Liver (tissue), 9 donors: Measurements from ENCODE around the gene CCRL2. TPM values are rescaled to one million over a fixed set of nuclear protein-coding genes. Genes with fewer than 3 reads are reported as not detected.

ENCODE experiments used
- DNase-seq: peaks from one replicate; pipeline ENCODE4 v3.0.0-alpha.2; 2017; ENCODE audit warnings: low spot score
- H3K27ac ChIP-seq, 2 donors: one replicate each; pipeline ENCODE4 v1.7.0; 2013; ENCODE audit warnings: inconsistent platforms in 2 of 2, low read length in 2 of 2, control low read depth in 1 of 2, low read depth in 1 of 2, mild to moderate bottlenecking in 1 of 2
- H3K27me3 ChIP-seq, 4 donors: one replicate each; pipeline versions ENCODE4 v1.6.1 to v1.7.0; 2013; ENCODE audit warnings: low read length in 3 of 4, inconsistent platforms in 1 of 4, mild to moderate bottlenecking in 1 of 4, moderate library complexity in 1 of 4; ENCODE audit not compliant: control insufficient read depth in 4 of 4, insufficient read depth in 4 of 4
- H3K36me3 ChIP-seq, 4 donors: one replicate each; pipeline versions ENCODE4 v1.6.1 to v1.7.0; 2013; ENCODE audit warnings: low read length in 3 of 4, mild to moderate bottlenecking in 3 of 4, low read depth in 1 of 4, moderate library complexity in 1 of 4; ENCODE audit not compliant: control insufficient read depth in 4 of 4, insufficient read depth in 3 of 4
- H3K4me1 ChIP-seq, 4 donors: one replicate each; pipeline versions ENCODE4 v1.6.1 to v1.7.0; 2013; ENCODE audit warnings: low read length in 3 of 4, mild to moderate bottlenecking in 3 of 4, moderate library complexity in 1 of 4; ENCODE audit not compliant: control insufficient read depth in 4 of 4, insufficient read depth in 4 of 4
- H3K4me3 ChIP-seq, 3 donors: one replicate each; pipeline versions ENCODE4 v1.6.1 to v1.7.0; 2013; ENCODE audit warnings: low read length in 3 of 3, control low read depth in 1 of 3, low read depth in 1 of 3, mild to moderate bottlenecking in 1 of 3
- H3K9ac ChIP-seq, 2 donors: one replicate each; pipeline ENCODE4 v1.7.0; 2013; ENCODE audit warnings: low read length in 2 of 2, mild to moderate bottlenecking in 2 of 2, moderate library complexity in 2 of 2, control low read depth in 1 of 2, low read depth in 1 of 2
- H3K9me3 ChIP-seq, 4 donors: one replicate each; pipeline versions ENCODE4 v1.6.1 to v1.7.0; 2013; ENCODE audit warnings: low read length in 3 of 4; ENCODE audit not compliant: control insufficient read depth in 4 of 4
- EGR1 ChIP-seq, 2 donors: IDR thresholded peaks; 2 replicates each; pipeline ENCODE4 v1.6.1; 2016 to 2018; ENCODE audit warnings: antibody characterized with exemption in 2 of 2, low read depth in 2 of 2
- FOXA1 ChIP-seq: IDR thresholded peaks from 2 replicates; pipeline ENCODE4 v1.6.1; 2016; ENCODE audit warnings: antibody characterized with exemption
- FOXA2 ChIP-seq: IDR thresholded peaks from 2 replicates; pipeline ENCODE4 v1.6.1; 2016; ENCODE audit warnings: antibody characterized with exemption
- GABPA ChIP-seq, 2 donors: IDR thresholded peaks in 1 of 2; conservative IDR thresholded peaks in 1 of 2; 2 replicates each; pipeline ENCODE4 v1.6.1; 2016; ENCODE audit warnings: antibody characterized with exemption in 2 of 2, mild to moderate bottlenecking in 1 of 2, moderate library complexity in 1 of 2
- HNF4A ChIP-seq, 2 donors: conservative IDR thresholded peaks; 2 replicates each; pipeline ENCODE4 v1.6.1; 2016; ENCODE audit warnings: antibody characterized with exemption in 2 of 2, mild to moderate bottlenecking in 2 of 2
- HNF4G ChIP-seq: IDR thresholded peaks from 2 replicates; pipeline ENCODE4 v1.6.1; 2016; ENCODE audit warnings: antibody characterized with exemption
- JUND ChIP-seq, 2 donors: IDR thresholded peaks; 2 replicates each; pipeline ENCODE4 v1.6.1; 2016; ENCODE audit warnings: antibody characterized with exemption in 2 of 2
- MAX ChIP-seq: IDR thresholded peaks from 2 replicates; pipeline ENCODE4 v1.6.1; 2016; ENCODE audit warnings: antibody characterized with exemption
- NR2F2 ChIP-seq: IDR thresholded peaks from 2 replicates; pipeline ENCODE4 v1.6.1; 2016; ENCODE audit warnings: antibody characterized with exemption
- RAD21 ChIP-seq, 2 donors: IDR thresholded peaks; 2 replicates each; pipeline ENCODE4 v1.6.1; 2016; ENCODE audit warnings: antibody characterized with exemption in 2 of 2, mild to moderate bottlenecking in 2 of 2
- REST ChIP-seq: IDR thresholded peaks from 2 replicates; pipeline ENCODE4 v1.6.1; 2016; ENCODE audit warnings: antibody characterized with exemption, mild to moderate bottlenecking
- RXRA ChIP-seq, 2 donors: IDR thresholded peaks; 2 replicates each; pipeline ENCODE4 v1.6.1; 2017 to 2018; ENCODE audit warnings: antibody characterized with exemption in 2 of 2, mild to moderate bottlenecking in 1 of 2
- SP1 ChIP-seq: IDR thresholded peaks from 2 replicates; pipeline ENCODE4 v1.6.1; 2018; ENCODE audit warnings: antibody characterized with exemption, mild to moderate bottlenecking
- TAF1 ChIP-seq: conservative IDR thresholded peaks from 2 replicates; pipeline ENCODE4 v1.6.1; 2016; ENCODE audit warnings: antibody characterized with exemption, mild to moderate bottlenecking
- YY1 ChIP-seq: IDR thresholded peaks from 2 replicates; pipeline ENCODE4 v1.6.1; 2016; ENCODE audit warnings: antibody characterized with exemption, mild to moderate bottlenecking
- ZBTB33 ChIP-seq: IDR thresholded peaks from 2 replicates; pipeline ENCODE4 v1.6.1; 2016; ENCODE audit warnings: antibody characterized with exemption
- WGBS: extraction: QIAGEN DNeasy Blood & Tissue Kit; methylation state at CpG from one replicate; pipeline ENCODE4 v1.1.7; 2013; 5-methylcytosine and 5-hydroxymethylcytosine counted together
- polyA plus RNA-seq, 2 donors: library from polyadenylated mRNA; stranded (reverse) in 1 of 2; unstranded in 1 of 2; fragments of 200-250 nt in 1 of 2; fragments of >200 nt in 1 of 2; fragmentation: Nextera tagmentation in 1 of 2; extraction: Ambion mirVana in 1 of 2; gene quantifications; one replicate each; pipeline versions ENCODE4 v1.2.1 to v1.2.3, GENCODE V29; 2013 to 2015
- total RNA-seq, 2 donors: library from RNA; depleted of rRNA; stranded (reverse); fragments of >200 nt; gene quantifications; one replicate each; pipeline ENCODE4 v1.2.3, GENCODE V29; 2014
- TF ChIP-seq, protein P1 (sequence below): fragments of 150-350 bp; IDR thresholded peaks from 2 replicates; pipeline ENCODE4 v1.5.1; 2017; ENCODE audit warnings: improper control_type of control experiment, low read depth, low read length; ENCODE audit not compliant: missing input control
- TF ChIP-seq, protein P2 (sequence below): IDR thresholded peaks from 2 replicates; pipeline ENCODE4 v1.6.1; 2016; ENCODE audit warnings: antibody characterized with exemption
- donor health status: healthy.
- donor health status: healthy.
- donor health status: healthy.
- donor health status: healthy.
- donor health status: healthy.

CCRL2 gene
- total and polyA plus RNA-seq, 4 donors = 0.51 to 9.0 (median 0.81) TPM

DNA sequence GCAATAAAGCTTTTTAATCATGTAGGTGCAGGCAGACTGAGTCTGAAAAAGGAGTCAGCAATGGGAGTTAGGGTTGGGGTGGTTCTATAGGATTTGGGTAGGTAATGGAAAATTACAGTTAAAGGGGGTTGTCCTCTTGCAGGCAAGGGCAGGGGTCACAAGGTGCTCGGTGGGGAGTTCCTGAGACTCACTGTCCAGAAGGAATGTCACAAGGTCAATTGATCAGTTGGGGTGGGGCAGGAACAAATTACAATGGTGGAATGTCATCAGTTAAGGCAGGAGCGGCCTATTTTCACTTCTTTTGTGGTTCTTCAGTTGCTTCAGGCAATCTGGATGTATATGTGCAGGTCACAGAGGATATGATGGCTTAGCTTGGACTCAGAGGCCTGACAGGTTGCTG is 14.0 kb upstream of the CCRL2 start:
- Histone ChIP-seq H3K9ac (no peak overlapping the region), H3K4me3 (no peak overlapping the region), H3K36me3 (no peaks in the 10 kb centered on the region), H3K27ac (no peak overlapping the region), H3K4me1 (no peaks in the 10 kb centered on the region), H3K27me3 (no peaks in the 10 kb centered on the region), H3K9me3 (no peaks in the 10 kb centered on the region)
- TF ChIP-seq TAF1 = no peak
- no peak for TF ChIP-seq ZBTB33
- TF ChIP-seq FOXA2 = no peak
- no peak for TF ChIP-seq RXRA (IDR thresholded peaks at IDR 0.05)
- no peak for TF ChIP-seq JUND (IDR thresholded peaks at IDR 0.05)
- TF ChIP-seq EGR1 (IDR thresholded peaks at IDR 0.05; ENCODE audit: low read depth in 2 of 2) = no peak
- no peak for TF ChIP-seq REST
- TF ChIP-seq, protein P1, sequence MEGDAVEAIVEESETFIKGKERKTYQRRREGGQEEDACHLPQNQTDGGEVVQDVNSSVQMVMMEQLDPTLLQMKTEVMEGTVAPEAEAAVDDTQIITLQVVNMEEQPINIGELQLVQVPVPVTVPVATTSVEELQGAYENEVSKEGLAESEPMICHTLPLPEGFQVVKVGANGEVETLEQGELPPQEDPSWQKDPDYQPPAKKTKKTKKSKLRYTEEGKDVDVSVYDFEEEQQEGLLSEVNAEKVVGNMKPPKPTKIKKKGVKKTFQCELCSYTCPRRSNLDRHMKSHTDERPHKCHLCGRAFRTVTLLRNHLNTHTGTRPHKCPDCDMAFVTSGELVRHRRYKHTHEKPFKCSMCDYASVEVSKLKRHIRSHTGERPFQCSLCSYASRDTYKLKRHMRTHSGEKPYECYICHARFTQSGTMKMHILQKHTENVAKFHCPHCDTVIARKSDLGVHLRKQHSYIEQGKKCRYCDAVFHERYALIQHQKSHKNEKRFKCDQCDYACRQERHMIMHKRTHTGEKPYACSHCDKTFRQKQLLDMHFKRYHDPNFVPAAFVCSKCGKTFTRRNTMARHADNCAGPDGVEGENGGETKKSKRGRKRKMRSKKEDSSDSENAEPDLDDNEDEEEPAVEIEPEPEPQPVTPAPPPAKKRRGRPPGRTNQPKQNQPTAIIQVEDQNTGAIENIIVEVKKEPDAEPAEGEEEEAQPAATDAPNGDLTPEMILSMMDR = no peak
- no peak for TF ChIP-seq GABPA (IDR thresholded peaks at IDR 0.05 in 1 of 2, conservative IDR thresholded peaks at IDR 0.05 in 1 of 2)
- TF ChIP-seq YY1 = no peak
- TF ChIP-seq FOXA1 = no peak
- no peak for TF ChIP-seq RAD21 (IDR thresholded peaks at IDR 0.05)
- no peak for TF ChIP-seq HNF4A (conservative IDR thresholded peaks at IDR 0.05)
- TF ChIP-seq, protein P2, sequence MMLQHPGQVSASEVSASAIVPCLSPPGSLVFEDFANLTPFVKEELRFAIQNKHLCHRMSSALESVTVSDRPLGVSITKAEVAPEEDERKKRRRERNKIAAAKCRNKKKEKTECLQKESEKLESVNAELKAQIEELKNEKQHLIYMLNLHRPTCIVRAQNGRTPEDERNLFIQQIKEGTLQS = no peak
- TF ChIP-seq HNF4G = no peak
- no peak for TF ChIP-seq MAX
- TF ChIP-seq NR2F2 = no peak
- no peak for TF ChIP-seq SP1
- DNase-seq = no peak
- 75% methylated on average over 2 of the region's 2 CpGs for WGBS
